ENCODE results near the gene TRAF1. TPM values are rescaled to one million over a fixed set of nuclear protein-coding genes. Genes with fewer than 3 reads are reported as not detected.
A peak's percentile ranks its signal among the peaks of the same experiment; 100 is the strongest.

The TRAF1 gene
- total RNA-seq, 3 donors from 2014 or later (not counting 1 experiment from before 2014, with no cell fraction given) = 23.4 to 33.9 (median 30.5) TPM

GRCh38 chr9:120910643-120911042 lies 16.0 kb downstream of the TRAF1 start:
- no peak overlapping the region for H3K4me3 Mint-ChIP-seq

GRCh38 chr9:120909904-120910303 lies 16.7 kb downstream of the TRAF1 start:
- peak overlapping the region in 1 of 2 donors; percentile 45 for H3K27ac Mint-ChIP-seq
- no peak overlapping the region for H3K4me3 ChIP-seq (ENCODE audit: low read length)
- no peaks in the 10 kb centered on the region for H3K36me3 Mint-ChIP-seq
- H3K9me3 Mint-ChIP-seq = no peaks in the 10 kb centered on the region
- no peaks in the 10 kb centered on the region for H3K27me3 Mint-ChIP-seq (ENCODE audit: low read depth in 2 of 2)
- WGBS (ENCODE audit: insufficient coverage) = 53% methylated on average over 5 of the region's 5 CpGs
- no peak overlapping the region for H3K4me3 Mint-ChIP-seq
- no peak for TF ChIP-seq CTCF (IDR thresholded peaks at IDR 0.05)
- H3K4me1 ChIP-seq (ENCODE audit: control insufficient read depth, insufficient read depth, low read length) = peaks cover 41% of the 10 kb centered on the region
- ATAC-seq (peak in 2 of 3 donors; percentile 25 to 75), DNase-seq (peak in 1 of 2 donors; percentile 67)
- peak overlapping the region; percentile 5 for H3K27ac ChIP-seq (ENCODE audit: low read length)
- H3K9me3 ChIP-seq (ENCODE audit: control insufficient read depth, insufficient read depth, low read length) = no peaks in the 10 kb centered on the region
- no peaks in the 10 kb centered on the region for H3K27me3 ChIP-seq (ENCODE audit: control insufficient read depth, insufficient read depth, low read length)
- intact Hi-C loops (cut with micrococcal nuclease) = no loop called here
- H3K4me1 Mint-ChIP-seq = peaks cover 10 to 24% of the 10 kb centered on the region in 2 donors
- peaks cover 61% of the 10 kb centered on the region for H3K36me3 ChIP-seq (ENCODE audit: control insufficient read depth, insufficient read depth, low read length)

More at GRCh38 chr9:120910643-120911042, 16.0 kb downstream of the TRAF1 start:
- H3K9me3 ChIP-seq (ENCODE audit: control insufficient read depth, insufficient read depth, low read length) = no peaks in the 10 kb centered on the region
- TF ChIP-seq CTCF (IDR thresholded peaks at IDR 0.05) = no peak
- H3K4me1 Mint-ChIP-seq = peaks cover 10 to 19% of the 10 kb centered on the region in 2 donors
- no peak overlapping the region for H3K4me3 ChIP-seq (ENCODE audit: low read length)
- no peak for DNase-seq
- peaks cover 60% of the 10 kb centered on the region for H3K36me3 ChIP-seq (ENCODE audit: control insufficient read depth, insufficient read depth, low read length)
- no peaks in the 10 kb centered on the region for H3K9me3 Mint-ChIP-seq
- H3K36me3 Mint-ChIP-seq = no peaks in the 10 kb centered on the region
- no peaks in the 10 kb centered on the region for H3K27me3 ChIP-seq (ENCODE audit: control insufficient read depth, insufficient read depth, low read length)
- peaks cover 37% of the 10 kb centered on the region for H3K4me1 ChIP-seq (ENCODE audit: control insufficient read depth, insufficient read depth, low read length)
- H3K27ac ChIP-seq (ENCODE audit: low read length) = no peak overlapping the region
- H3K27ac Mint-ChIP-seq = no peak overlapping the region
- intact Hi-C loops (cut with micrococcal nuclease) = no loop called here
- H3K27me3 Mint-ChIP-seq (ENCODE audit: low read depth in 2 of 2) = no peaks in the 10 kb centered on the region
- 89% methylated on average over 3 of the region's 3 CpGs for WGBS (ENCODE audit: insufficient coverage)
- no peak for ATAC-seq

- Mint-ChIP-seq H3K36me3 (no peaks in the 10 kb centered on the region), H3K4me1 (peaks cover 21 to 34% of the 10 kb centered on the region in 2 donors), H3K27ac (peak overlapping the region in 1 of 2 donors; percentile 36), H3K4me3 (peak overlapping the region; percentile 25), H3K9me3 (no peaks in the 10 kb centered on the region), H3K27me3 (ENCODE audit: low read depth in 2 of 2) (no peaks in the 10 kb centered on the region)
- 74% methylated on average over 11 of the region's 11 CpGs for WGBS (ENCODE audit: insufficient coverage)
- no peak for TF ChIP-seq CTCF (IDR thresholded peaks at IDR 0.05)
- peaks cover 49% of the 10 kb centered on the region for H3K36me3 ChIP-seq (ENCODE audit: control insufficient read depth, insufficient read depth, low read length)
- no peaks in the 10 kb centered on the region for H3K9me3 ChIP-seq (ENCODE audit: control insufficient read depth, insufficient read depth, low read length)
- peak overlapping the region; percentile 58 for H3K27ac ChIP-seq (ENCODE audit: low read length)
- peak in 1 of 2 donors; percentile 60 for DNase-seq
- intact Hi-C loops (cut with micrococcal nuclease) = no loop called here
- H3K4me3 ChIP-seq (ENCODE audit: low read length) = no peak overlapping the region
- H3K27me3 ChIP-seq (ENCODE audit: control insufficient read depth, insufficient read depth, low read length) = no peaks in the 10 kb centered on the region
- peak in 1 of 3 donors; percentile 48 for ATAC-seq
- peaks cover 68% of the 10 kb centered on the region for H3K4me1 ChIP-seq (ENCODE audit: control insufficient read depth, insufficient read depth, low read length)
Measured at GRCh38 chr9:120905315-120906164, 21.1 kb downstream of the TRAF1 start.
